ENCODE results near the gene MAP3K1. TPM values are rescaled to one million over a fixed set of nuclear protein-coding genes. Genes with fewer than 3 reads are reported as not detected.
A peak's percentile ranks its signal among the peaks of the same experiment; 100 is the strongest.

MAP3K1 gene
- total and polyA plus RNA-seq, 9 of the 15 experiments (the other 6 are each of a cell fraction or from before 2014, with no cell fraction given), result 3.9 to 13.9 (median 7.5) TPM

- Histone ChIP-seq H3K9me3 (replicated peaks; ENCODE audit: control insufficient read depth, insufficient read depth, low read depth, low read length) (no peaks in the 10 kb centered on the region), H3K9me1 (ENCODE audit: control insufficient read depth, insufficient read depth, low read length) (no peaks in the 10 kb centered on the region), H3K79me2 (ENCODE audit: control insufficient read depth, insufficient read depth, low read length) (no peaks in the 10 kb centered on the region), H3K36me3 (ENCODE audit: control insufficient read depth, insufficient read depth, low read length) (no peaks in the 10 kb centered on the region; the same call in 2 of the 3 replicates), H2AFZ (ENCODE audit: low read depth, low read length) (no peak overlapping the region), H3K4me3 (no peak overlapping the region), H3K9ac (ENCODE audit: insufficient read depth in 1 of 2, low read depth in 2 of 2, low read length in 2 of 2) (no peak overlapping the region), H3K4me1 (replicated peaks in 1 of 2; ENCODE audit: control insufficient read depth in 2 of 2, insufficient read depth in 2 of 2, low read length in 2 of 2) (no peaks in the 10 kb centered on the region), H3K4me2 (ENCODE audit: insufficient read depth, low read length) (no peak overlapping the region), H3K27me3 (ENCODE audit: control insufficient read depth in 2 of 2, insufficient read depth in 2 of 2, low read length in 2 of 2) (no peaks in the 10 kb centered on the region), H4K20me1 (replicated peaks; ENCODE audit: control insufficient read depth, insufficient read depth, low read length) (no peaks in the 10 kb centered on the region), H3K27ac (ENCODE audit: extremely low read depth, low read depth, low read length) (no peak overlapping the region)
- WGBS (ENCODE audit: insufficient coverage, low coverage, missing lambda C conversion rate), result 15% methylated on average over 3 of the region's 3 CpGs
- ATAC-seq (peak; percentile 83), DNase-seq (ENCODE audit: extremely low read depth in 1 of 4, low spot score in 3 of 4) (peak; percentile 19 to 65 (median 32)), FAIRE-seq (peak; percentile 94)
- ChIA-PET CTCF (ENCODE audit: low intra/inter-chr PET ratio) (interaction anchor here (0.5 to 2.6 kb wide), 6 partner anchors 236 to 1561 kb away, joined by 3 to 21 read pairs (median 5); no protein-coding TSS in a partner anchor), POLR2A (no interaction called here)
- intact Hi-C loops (cut with micrococcal nuclease) (loop anchor here (1.0 to 10.0 kb wide), 5 partner anchors 84 to 376 kb away; no protein-coding TSS in a partner anchor), in situ Hi-C loops (cut with MboI) (loop anchor here (5.0 kb wide), 2 partner anchors 236 to 326 kb away; no protein-coding TSS in a partner anchor)
- BruUV-seq (replicated peaks), result no TSS peak
- TF ChIP-seq ZNF511 (CRISPR knock-in tag; IDR thresholded peaks at IDR 0.05) (no peak), REST (IDR thresholded peaks at IDR 0.05; ENCODE audit: borderline replicate concordance) (peak; percentile 89), REST (CRISPR knock-in tag; IDR thresholded peaks at IDR 0.05; ENCODE audit: low read depth) (no peak), RCOR1 (IDR thresholded peaks at IDR 0.05; ENCODE audit: borderline replicate concordance in 1 of 2, low read depth in 2 of 2, low read length in 2 of 2) (peak in 1 of 2 experiments; percentile 21; a peak in 1 of 4 replicates), DEAF1 (CRISPR knock-in tag; IDR thresholded peaks at IDR 0.05) (peak; percentile 89), TOE1 (IDR thresholded peaks at IDR 0.05; ENCODE audit: borderline replicate concordance) (no peak), TOE1 (CRISPR knock-in tag; IDR thresholded peaks at IDR 0.05; ENCODE audit: borderline replicate concordance, low read depth) (no peak), BMI1 (IDR thresholded peaks at IDR 0.05; ENCODE audit: low read length) (no peak), CEBPG (CRISPR knock-in tag; IDR thresholded peaks at IDR 0.05) (no peak), CEBPG (tag; conservative IDR thresholded peaks at IDR 0.05 in 1 of 2, IDR thresholded peaks at IDR 0.05 in 1 of 2) (peak; percentile 11 to 86; a peak in 2 of 4 replicates)
Measured at GRCh38 chr5:56900858-56901578, 85.7 kb downstream of the MAP3K1 start.
